Measurements from ENCODE around the gene ZSWIM6.

Gene ZSWIM6

DNA sequence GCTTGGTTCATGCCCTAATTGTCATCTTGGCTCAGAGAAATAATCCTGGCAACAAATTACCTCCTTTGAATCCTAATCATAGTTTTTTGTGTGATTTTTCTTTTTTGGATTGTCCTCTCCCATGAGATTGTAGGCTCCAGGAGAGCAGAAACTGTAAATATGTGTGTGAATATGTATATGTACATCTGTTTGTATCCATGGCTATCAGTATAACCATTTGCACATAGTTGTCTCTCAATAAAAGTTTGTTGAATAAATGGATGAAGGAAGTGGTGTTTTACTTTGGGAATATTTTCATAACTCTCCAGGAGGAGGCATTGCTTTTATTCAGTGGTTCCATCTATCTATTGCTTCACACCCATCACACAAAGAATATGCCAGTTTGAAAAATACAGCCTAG is 20.1 kb downstream of the ZSWIM6 start:
- DNase-seq (ENCODE audit: low spot score): no peak
- TF ChIP-seq, protein P1, sequence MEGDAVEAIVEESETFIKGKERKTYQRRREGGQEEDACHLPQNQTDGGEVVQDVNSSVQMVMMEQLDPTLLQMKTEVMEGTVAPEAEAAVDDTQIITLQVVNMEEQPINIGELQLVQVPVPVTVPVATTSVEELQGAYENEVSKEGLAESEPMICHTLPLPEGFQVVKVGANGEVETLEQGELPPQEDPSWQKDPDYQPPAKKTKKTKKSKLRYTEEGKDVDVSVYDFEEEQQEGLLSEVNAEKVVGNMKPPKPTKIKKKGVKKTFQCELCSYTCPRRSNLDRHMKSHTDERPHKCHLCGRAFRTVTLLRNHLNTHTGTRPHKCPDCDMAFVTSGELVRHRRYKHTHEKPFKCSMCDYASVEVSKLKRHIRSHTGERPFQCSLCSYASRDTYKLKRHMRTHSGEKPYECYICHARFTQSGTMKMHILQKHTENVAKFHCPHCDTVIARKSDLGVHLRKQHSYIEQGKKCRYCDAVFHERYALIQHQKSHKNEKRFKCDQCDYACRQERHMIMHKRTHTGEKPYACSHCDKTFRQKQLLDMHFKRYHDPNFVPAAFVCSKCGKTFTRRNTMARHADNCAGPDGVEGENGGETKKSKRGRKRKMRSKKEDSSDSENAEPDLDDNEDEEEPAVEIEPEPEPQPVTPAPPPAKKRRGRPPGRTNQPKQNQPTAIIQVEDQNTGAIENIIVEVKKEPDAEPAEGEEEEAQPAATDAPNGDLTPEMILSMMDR (IDR thresholded peaks at IDR 0.05; ENCODE audit: extremely low read depth, missing control alignments): no peak

DNA sequence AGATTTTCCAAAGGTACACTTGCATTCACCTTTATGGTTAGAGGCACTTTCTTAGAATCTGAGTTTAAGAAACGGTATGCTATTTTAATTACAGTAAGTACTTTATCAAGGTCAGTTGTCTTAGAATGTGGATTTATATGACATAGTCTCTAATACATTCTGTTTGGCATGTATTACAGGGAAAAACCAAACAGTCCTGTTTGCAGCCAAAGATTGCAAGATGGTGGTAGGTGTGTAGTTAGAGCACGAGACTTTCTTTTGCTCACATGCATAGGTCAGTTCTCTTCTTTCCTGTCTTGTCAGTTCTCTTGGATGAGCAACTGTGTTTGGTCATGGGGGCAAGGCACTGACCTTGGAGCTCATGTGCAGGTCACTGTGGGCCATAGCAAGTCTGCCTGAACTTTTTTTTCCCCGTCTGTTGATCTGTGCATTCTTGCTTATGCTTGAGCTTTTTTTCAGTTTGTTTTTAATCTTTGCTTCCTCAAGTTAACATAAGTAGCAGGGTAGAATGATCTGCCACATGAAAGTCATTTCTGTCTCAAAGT is 20.6 kb downstream of the ZSWIM6 start:
- DNase-seq (ENCODE audit: low spot score): no peak
- TF ChIP-seq, protein P1 (IDR thresholded peaks at IDR 0.05; ENCODE audit: extremely low read depth, missing control alignments): no peak

DNA sequence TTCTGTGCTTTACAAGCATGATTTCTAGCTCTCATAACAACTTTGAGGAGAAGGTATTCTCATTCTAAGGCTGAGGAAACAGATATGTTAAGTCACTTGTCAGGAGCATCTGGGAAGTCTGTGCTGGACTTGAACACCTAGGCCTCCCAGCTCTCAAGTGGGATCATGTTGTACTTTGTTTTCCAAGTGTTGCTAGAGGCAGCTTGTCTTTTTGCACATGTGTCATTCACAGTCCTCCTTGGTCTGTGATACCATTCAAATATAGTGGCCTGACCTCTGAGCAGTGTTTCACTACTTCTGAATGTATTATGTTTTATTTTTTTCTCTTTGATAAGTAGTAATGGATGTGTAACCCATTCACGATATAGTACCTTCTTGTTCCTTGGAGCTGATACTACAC is 21.2 kb downstream of the ZSWIM6 start:
- TF ChIP-seq, protein P1 (IDR thresholded peaks at IDR 0.05; ENCODE audit: extremely low read depth, missing control alignments): no peak
- DNase-seq (ENCODE audit: low spot score): no peak

DNA sequence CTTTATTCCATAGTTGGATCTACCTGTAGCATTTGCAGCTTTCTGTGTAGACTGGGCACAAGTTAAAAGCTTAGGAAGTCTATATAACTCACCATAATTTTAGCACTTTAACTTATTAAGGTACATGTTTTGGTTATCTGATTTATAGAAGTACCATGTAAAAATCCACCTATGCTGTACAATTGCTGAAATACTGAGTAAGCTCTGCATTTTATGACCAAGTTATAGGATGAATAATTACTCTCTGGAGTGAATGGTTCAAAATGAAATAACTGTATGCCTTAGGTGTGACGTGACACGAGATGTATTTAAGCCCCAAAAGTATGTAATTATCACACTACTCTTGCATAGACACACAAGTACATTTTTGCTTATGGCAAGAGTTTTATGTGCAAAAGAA is 22.1 kb downstream of the ZSWIM6 start:
- DNase-seq (ENCODE audit: low spot score): no peak
- TF ChIP-seq, protein P1 (IDR thresholded peaks at IDR 0.05; ENCODE audit: extremely low read depth, missing control alignments): no peak

DNA sequence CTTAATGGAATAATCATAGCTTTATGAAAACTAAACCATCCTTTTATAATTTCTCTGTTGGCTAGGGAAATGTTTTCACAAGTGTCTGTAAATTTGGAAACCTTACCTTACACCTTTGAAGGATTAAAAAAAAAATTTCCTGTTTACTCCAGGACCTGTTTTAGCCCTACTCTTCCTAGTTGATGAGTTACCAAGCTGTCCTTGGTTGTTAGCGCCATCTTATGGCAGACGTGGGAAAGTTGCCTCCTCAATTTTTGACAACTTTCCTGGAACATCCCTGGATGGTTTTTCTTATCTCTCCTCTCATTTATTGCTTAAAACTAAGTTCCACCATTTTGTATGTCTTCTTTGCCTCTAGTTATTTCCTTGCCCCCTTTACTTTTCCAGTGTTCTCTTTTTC is 25.7 kb downstream of the ZSWIM6 start:
- TF ChIP-seq, protein P1 (IDR thresholded peaks at IDR 0.05; ENCODE audit: extremely low read depth, missing control alignments): no peak
- DNase-seq (ENCODE audit: low spot score): no peak

DNA sequence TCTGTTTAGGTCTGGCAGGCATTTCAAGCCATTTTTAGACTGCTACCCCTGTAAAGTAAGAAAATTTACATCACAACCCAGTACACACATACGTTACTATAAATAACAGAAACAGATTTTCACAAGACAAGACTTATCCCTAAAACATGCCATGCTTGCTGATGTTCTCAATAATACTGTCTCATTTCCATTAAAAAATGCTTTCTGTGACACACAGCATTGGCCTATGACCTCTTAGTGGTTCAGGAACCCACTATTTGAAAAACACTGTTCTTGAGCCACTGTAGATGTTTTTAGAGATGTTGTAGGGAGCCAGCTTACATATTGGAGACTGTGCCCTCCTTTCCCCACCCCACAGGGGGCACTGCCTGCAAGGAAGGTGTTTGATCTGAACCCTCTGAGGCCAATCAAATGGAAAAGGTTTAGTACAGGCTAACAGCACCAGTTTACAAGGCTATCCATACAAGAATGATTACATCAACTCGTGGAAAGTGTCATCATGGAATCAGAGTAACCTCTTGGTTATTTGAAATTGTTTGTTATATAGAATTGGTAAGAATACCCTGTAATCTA is 30.8 kb downstream of the ZSWIM6 start:
- TF ChIP-seq, protein P1 (IDR thresholded peaks at IDR 0.05; ENCODE audit: extremely low read depth, missing control alignments): no peak
- DNase-seq (ENCODE audit: low spot score): no peak

DNA sequence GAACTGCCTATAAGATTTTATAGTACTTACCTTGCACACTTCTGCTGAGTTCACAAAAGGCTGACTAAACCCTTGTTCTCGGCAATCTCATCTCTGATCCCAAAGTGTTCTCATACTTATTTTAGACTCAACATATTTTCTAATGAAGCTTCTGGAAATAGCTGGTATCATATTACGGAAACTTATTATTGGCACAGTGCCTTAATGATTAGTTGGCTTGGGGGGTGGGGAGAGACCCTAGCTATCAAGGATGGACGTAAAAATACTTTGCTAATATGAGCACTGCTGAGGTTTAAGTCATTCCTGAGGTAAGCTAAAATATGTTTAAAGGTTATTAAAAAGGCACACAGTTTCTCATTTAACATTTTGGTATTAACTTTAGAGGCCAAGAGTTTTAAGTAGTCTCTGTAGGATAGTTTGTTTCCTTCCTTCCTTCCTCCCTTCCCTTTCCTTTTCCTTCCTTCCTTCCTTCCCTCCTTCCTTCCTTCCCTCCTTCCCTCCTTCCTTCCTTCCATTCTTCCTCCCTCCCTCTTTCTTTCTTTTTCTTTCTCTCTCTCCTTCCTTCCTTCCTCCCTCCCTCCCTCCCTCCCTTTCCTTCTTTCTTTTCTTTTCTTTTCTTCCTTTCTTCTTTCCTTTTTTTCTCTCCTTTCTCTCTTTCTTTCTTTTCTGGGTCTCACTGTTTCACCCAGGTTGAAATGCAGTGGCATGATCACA is 31.5 kb downstream of the ZSWIM6 start:
- no peak for DNase-seq (ENCODE audit: low spot score)
- TF ChIP-seq, protein P1 (IDR thresholded peaks at IDR 0.05; ENCODE audit: extremely low read depth, missing control alignments): no peak
